ENCODE data around the gene CLASRP.

The CLASRP gene

GRCh38 chr19:45011959-45012358 is 26.9 kb upstream of the CLASRP start (continued):
- no peak for TF ChIP-seq CSRNP3 (CRISPR knock-in tag; IDR thresholded peaks at IDR 0.05)

- TF ChIP-seq CSDC2 (CRISPR knock-in tag; IDR thresholded peaks at IDR 0.05) (no peak), TSHZ2 (CRISPR knock-in tag; IDR thresholded peaks at IDR 0.05) (no peak)
- ATAC-seq, result peak; percentile 96
These were observed 22.2 kb upstream of the CLASRP start for GRCh38 chr19:45016388-45017314.

- TF ChIP-seq ZNF70 (CRISPR knock-in tag; IDR thresholded peaks at IDR 0.05), result no peak
- no peak for TF ChIP-seq SNAI2 (CRISPR knock-in tag; IDR thresholded peaks at IDR 0.05)
- no peak for TF ChIP-seq CREB5 (CRISPR knock-in tag; IDR thresholded peaks at IDR 0.05; ENCODE audit: low read depth)
- TF ChIP-seq PPARA (CRISPR knock-in tag; IDR thresholded peaks at IDR 0.05; ENCODE audit: borderline replicate concordance), result no peak
- TF ChIP-seq ZNF8 (CRISPR knock-in tag; IDR thresholded peaks at IDR 0.05), result no peak
- TF ChIP-seq ARNTL (CRISPR knock-in tag; IDR thresholded peaks at IDR 0.05; ENCODE audit: borderline replicate concordance, low read depth), result no peak
- no peak for TF ChIP-seq TCF4 (CRISPR knock-in tag; IDR thresholded peaks at IDR 0.05; ENCODE audit: borderline replicate concordance)
- TF ChIP-seq PATZ1 (CRISPR knock-in tag; IDR thresholded peaks at IDR 0.05; ENCODE audit: borderline replicate concordance), result no peak
- TF ChIP-seq ZC3H10 (CRISPR knock-in tag; IDR thresholded peaks at IDR 0.05), result no peak
- TF ChIP-seq BACH2 (CRISPR knock-in tag; IDR thresholded peaks at IDR 0.05; ENCODE audit: borderline replicate concordance), result no peak
- TF ChIP-seq ZFP30 (CRISPR knock-in tag; IDR thresholded peaks at IDR 0.05), result no peak
- TF ChIP-seq GLIS3 (CRISPR knock-in tag; IDR thresholded peaks at IDR 0.05), result no peak
- TF ChIP-seq RARB (CRISPR knock-in tag; IDR thresholded peaks at IDR 0.05), result no peak
- TF ChIP-seq CSDC2 (CRISPR knock-in tag; IDR thresholded peaks at IDR 0.05), result no peak
- TF ChIP-seq TOX (CRISPR knock-in tag; IDR thresholded peaks at IDR 0.05; ENCODE audit: borderline replicate concordance), result no peak
- no peak for TF ChIP-seq ZNF565 (CRISPR knock-in tag; conservative IDR thresholded peaks at IDR 0.05; ENCODE audit: low read depth)
- no peak for ATAC-seq
These were observed 19.7 kb upstream of the CLASRP start for GRCh38 chr19:45019187-45019586.

- ATAC-seq, result no peak
- TF ChIP-seq PATZ1 (CRISPR knock-in tag; IDR thresholded peaks at IDR 0.05; ENCODE audit: borderline replicate concordance), result no peak
- TF ChIP-seq PPARA (CRISPR knock-in tag; IDR thresholded peaks at IDR 0.05; ENCODE audit: borderline replicate concordance), result no peak
- TF ChIP-seq TCF4 (CRISPR knock-in tag; IDR thresholded peaks at IDR 0.05; ENCODE audit: borderline replicate concordance), result no peak
- TF ChIP-seq ESRRG (CRISPR knock-in tag; IDR thresholded peaks at IDR 0.05), result no peak
These were observed 18.8 kb upstream of the CLASRP start for GRCh38 chr19:45020071-45020470.

Data from SK-N-SH treated with all-trans-retinoic acid at 6 μM for 48 hours (cell line).